ENCODE measurements around the gene MINDY4B. TPM values are rescaled to one million over a fixed set of nuclear protein-coding genes. Genes with fewer than 3 reads are reported as not detected.

The MINDY4B gene
- total RNA-seq, 1 experiment from 2014 or later, result not detected

Other genes with a start within 250 kb of the MINDY4B start
- gene ERICH6, start 201.5 kb downstream of the MINDY4B start, total RNA-seq (2014; rRNA removed; shearing (Covaris generic)), result not detected in 2 replicates
- gene SIAH2, start 142.3 kb downstream of the MINDY4B start, total RNA-seq (2014; rRNA removed; shearing (Covaris generic)), result 33.0 and 36.4 TPM in 2 replicates
- gene CLRN1, start 67.3 kb upstream of the MINDY4B start, total RNA-seq (2014; rRNA removed; shearing (Covaris generic)), result not detected in 2 replicates
- gene MED12L, start 180.2 kb upstream of the MINDY4B start, total RNA-seq (2014; rRNA removed; shearing (Covaris generic)), result not detected in 2 replicates